ENCODE measurements around the gene TGFBR1. TPM values are rescaled to one million over a fixed set of nuclear protein-coding genes. Genes with fewer than 3 reads are reported as not detected.

TGFBR1 gene
- total RNA-seq, 2 donors from 2014 or later: 8.0 to 15.4 TPM

GRCh38 chr9:99134893-99135341 lies 30.0 kb downstream of the TGFBR1 start:
- Histone ChIP-seq H3K4me1 (no peaks in the 10 kb centered on the region), H3K9me3 (no peaks in the 10 kb centered on the region), H3K4me3 (no peak overlapping the region), H3K36me3 (no peaks in the 10 kb centered on the region), H3K27ac (no peak overlapping the region), H3K27me3 (no peaks in the 10 kb centered on the region)
- no peak for DNase-seq (ENCODE audit: low spot score)
- TF ChIP-seq CTCF (IDR thresholded peaks at IDR 0.05): no peak

DNA sequence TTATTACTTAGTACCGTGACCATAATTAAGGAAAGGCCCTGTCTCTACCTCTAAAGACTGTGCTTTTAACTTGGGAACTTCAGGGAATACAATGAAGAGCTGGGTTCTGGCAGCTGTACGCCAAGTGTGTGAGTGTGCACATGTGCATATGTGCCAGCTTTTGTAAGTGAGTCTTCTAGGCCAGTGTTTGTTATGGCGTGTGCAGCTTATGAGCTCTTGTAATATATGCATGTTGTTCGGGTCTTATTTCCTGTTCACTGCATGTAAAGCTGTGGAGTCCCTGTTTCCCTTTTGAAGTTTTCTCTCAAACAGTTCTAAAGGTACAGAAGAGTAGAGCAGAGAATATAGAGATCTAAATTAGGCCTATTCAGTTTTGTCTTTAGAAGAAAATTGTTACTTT lies 30.5 kb downstream of the TGFBR1 start:
- Histone ChIP-seq H3K4me3 (no peak overlapping the region), H3K9me3 (no peaks in the 10 kb centered on the region), H3K27me3 (no peaks in the 10 kb centered on the region), H3K4me1 (peaks cover 0 to 2% of the 10 kb centered on the region in 2 donors), H3K36me3 (no peaks in the 10 kb centered on the region), H3K27ac (no peak overlapping the region)
- no peak for DNase-seq (ENCODE audit: low spot score)
- no peak for TF ChIP-seq CTCF (IDR thresholded peaks at IDR 0.05)

DNA sequence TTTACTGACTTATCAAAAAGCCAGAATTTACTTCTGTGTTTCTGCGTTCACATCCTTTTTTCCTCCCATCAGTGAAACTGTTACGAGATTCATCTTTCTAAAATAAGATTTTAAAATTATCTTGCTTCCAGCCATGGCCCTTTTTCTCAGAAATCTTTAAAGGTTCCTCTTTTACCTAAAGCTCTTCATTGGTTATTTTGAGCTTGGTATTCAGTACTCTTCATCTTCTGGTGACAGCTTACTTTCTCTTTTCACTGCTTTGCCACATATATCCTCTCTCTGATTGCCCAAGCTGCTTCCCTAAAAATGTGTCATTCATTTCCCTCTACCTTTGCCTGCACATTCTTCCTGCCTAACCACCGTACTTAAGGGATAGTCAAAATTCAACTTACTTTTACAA lies 32.3 kb downstream of the TGFBR1 start:
- Histone ChIP-seq H3K36me3 (peaks cover 3% of the 10 kb centered on the region), H3K27me3 (no peaks in the 10 kb centered on the region), H3K9me3 (no peaks in the 10 kb centered on the region), H3K27ac (no peak overlapping the region), H3K4me3 (no peak overlapping the region), H3K4me1 (peaks cover 0 to 5% of the 10 kb centered on the region in 2 donors)
- no peak for DNase-seq (ENCODE audit: low spot score)
- no peak for TF ChIP-seq CTCF (IDR thresholded peaks at IDR 0.05)

- H3K36me3 ChIP-seq: peaks cover 10% of the 10 kb centered on the region
- H3K4me1 ChIP-seq: peaks cover 0 to 5% of the 10 kb centered on the region in 2 donors
- TF ChIP-seq CTCF (IDR thresholded peaks at IDR 0.05): no peak
- H3K27me3 ChIP-seq: no peaks in the 10 kb centered on the region
- no peak overlapping the region for H3K27ac ChIP-seq
- no peak overlapping the region for H3K4me3 ChIP-seq
- no peak for DNase-seq (ENCODE audit: low spot score)
- no peaks in the 10 kb centered on the region for H3K9me3 ChIP-seq
Observed at GRCh38 chr9:99137891-99138290, 33.0 kb downstream of the TGFBR1 start.

DNA sequence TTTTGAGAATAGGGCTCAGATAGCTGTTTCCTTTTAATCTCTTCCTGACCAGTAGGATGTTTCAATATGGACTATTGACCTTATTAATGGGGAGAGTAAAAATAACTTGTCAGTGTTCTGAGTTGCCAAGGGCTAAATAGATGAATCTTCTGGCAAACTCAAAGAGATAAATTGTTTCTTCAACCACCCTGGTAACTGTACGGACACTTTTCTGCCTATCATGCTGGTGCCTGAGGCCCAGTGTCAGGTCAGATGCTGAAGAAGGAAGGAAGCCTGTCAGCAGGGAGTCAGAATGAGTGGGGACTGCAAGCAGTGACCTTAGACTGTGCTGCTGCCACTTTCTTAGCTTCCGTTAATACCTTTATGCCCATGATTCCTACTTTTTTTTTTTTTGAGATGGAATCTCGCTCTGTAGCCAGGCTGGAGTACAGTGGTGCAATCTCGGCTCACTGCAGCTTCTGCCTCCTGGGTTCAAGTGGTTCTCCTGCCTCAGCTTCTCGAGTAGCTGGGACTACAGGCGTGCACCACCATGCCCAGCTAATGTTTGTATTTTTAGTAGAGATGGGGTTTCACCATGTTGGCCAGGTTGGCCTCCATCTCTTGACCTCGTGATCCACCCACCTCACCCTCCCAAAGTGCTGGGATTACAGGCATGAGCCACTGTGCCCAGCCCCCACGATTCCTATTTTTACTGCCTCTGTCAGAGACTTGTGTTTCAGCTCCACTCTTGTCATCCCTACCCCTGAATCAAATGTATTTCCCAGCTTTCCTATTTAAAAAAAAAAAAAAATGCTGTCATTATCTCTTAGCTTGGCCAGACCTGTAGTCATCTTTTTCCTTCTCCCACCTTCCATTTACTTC lies 33.7 kb downstream of the TGFBR1 start:
- no peak for TF ChIP-seq CTCF (IDR thresholded peaks at IDR 0.05)
- no peaks in the 10 kb centered on the region for H3K9me3 ChIP-seq
- H3K27ac ChIP-seq: no peak overlapping the region
- no peak for DNase-seq (ENCODE audit: low spot score)
- no peaks in the 10 kb centered on the region for H3K27me3 ChIP-seq
- H3K36me3 ChIP-seq: peaks cover 10% of the 10 kb centered on the region
- peaks cover 0 to 5% of the 10 kb centered on the region in 2 donors for H3K4me1 ChIP-seq
- no peak overlapping the region for H3K4me3 ChIP-seq

All from right atrium auricular region (tissue), 2 donors.